Neutrophil (primary cell): ENCODE results near the gene SNTA1.

Experiments used
- H3K27ac ChIP-seq: fragments of 200-600 bp; sonication (generic); 2 replicates; pipeline ENCODE4 v1.5.1; 2016; ENCODE audit warnings: mild to moderate bottlenecking, moderate library complexity
- H3K27me3 ChIP-seq: fragments of 200-600 bp; sonication (generic); 2 replicates; pipeline ENCODE4 v1.6.0; 2016; ENCODE audit warnings: mild to moderate bottlenecking
- H3K36me3 ChIP-seq: fragments of 200-600 bp; sonication (generic); 2 replicates; pipeline ENCODE4 v1.5.1; 2017
- H3K4me1 ChIP-seq, 2 experiments: fragments of 200-600 bp in 1 of 2; sonication (generic) in 1 of 2; 1 replicate in 1 of 2; 2 replicates in 1 of 2; pipeline versions ENCODE4 v1.5.1 to v1.6.1; 2013 to 2016; ENCODE audit warnings: low read depth in 1 of 2, low read length in 1 of 2, mild to moderate bottlenecking in 1 of 2, moderate library complexity in 1 of 2; ENCODE audit not compliant: control insufficient read depth in 1 of 2, insufficient read depth in 1 of 2
- H3K4me3 ChIP-seq, 2 experiments: fragments of 200-600 bp in 1 of 2; sonication (generic) in 1 of 2; 1 replicate in 1 of 2; 2 replicates in 1 of 2; pipeline ENCODE4 v1.5.1; 2013 to 2016; ENCODE audit warnings: low read depth in 1 of 2, low read length in 1 of 2, mild to moderate bottlenecking in 1 of 2, moderate library complexity in 1 of 2
- H3K9me3 ChIP-seq: fragments of 200-600 bp; sonication (generic); 2 replicates; pipeline ENCODE4 v1.5.1; 2016
- CTCF ChIP-seq: fragments of 200-600 bp; sonication (generic); IDR thresholded peaks from 2 replicates; pipeline ENCODE4 v1.5.1; 2016; ENCODE audit warnings: antibody characterized with exemption

Gene SNTA1

GRCh38 chr20:33407796-33408195 is 35.8 kb downstream of the SNTA1 start:
- no peaks in the 10 kb centered on the region for H3K4me1 ChIP-seq
- H3K27ac ChIP-seq: no peak overlapping the region
- H3K36me3 ChIP-seq: no peaks in the 10 kb centered on the region
- no peaks in the 10 kb centered on the region for H3K9me3 ChIP-seq
- H3K27me3 ChIP-seq: no peaks in the 10 kb centered on the region
- H3K4me3 ChIP-seq: no peak overlapping the region
- TF ChIP-seq CTCF: no peak

- no peaks in the 10 kb centered on the region for H3K36me3 ChIP-seq
- H3K27ac ChIP-seq: no peak overlapping the region
- TF ChIP-seq CTCF: no peak
Observed at GRCh38 chr20:33407251-33407650, 36.3 kb downstream of the SNTA1 start.

GRCh38 chr20:33404281-33404680 is 39.3 kb downstream of the SNTA1 start:
- no peak overlapping the region for H3K27ac ChIP-seq
- peaks cover 21 to 24% of the 10 kb centered on the region in 2 experiments for H3K4me1 ChIP-seq
- no peaks in the 10 kb centered on the region for H3K36me3 ChIP-seq
- TF ChIP-seq CTCF: no peak
- no peaks in the 10 kb centered on the region for H3K9me3 ChIP-seq
- no peaks in the 10 kb centered on the region for H3K27me3 ChIP-seq
- H3K4me3 ChIP-seq: no peak overlapping the region

More at GRCh38 chr20:33407251-33407650, 36.3 kb downstream of the SNTA1 start:
- no peaks in the 10 kb centered on the region for H3K4me1 ChIP-seq
- H3K27me3 ChIP-seq: no peaks in the 10 kb centered on the region
- no peaks in the 10 kb centered on the region for H3K9me3 ChIP-seq
- no peak overlapping the region for H3K4me3 ChIP-seq

- Histone ChIP-seq H3K9me3 (no peaks in the 10 kb centered on the region), H3K27ac (peak overlapping the region; percentile 68), H3K4me3 (peak overlapping the region; percentile 81 to 93), H3K36me3 (peaks cover under 1% of the 10 kb centered on the region), H3K4me1 (peaks cover 21 to 24% of the 10 kb centered on the region in 2 experiments), H3K27me3 (no peaks in the 10 kb centered on the region)
- TF ChIP-seq CTCF: no peak
Observed at GRCh38 chr20:33401921-33402369, 41.6 kb downstream of the SNTA1 start.

GRCh38 chr20:33401184-33401920 is 42.2 kb downstream of the SNTA1 start, which contains the start of gene CDK5RAP1:
Gene CDK5RAP1, minus strand, starts transcription at chr20:33401519. Its CDS starts 4,455 bp downstream, at chr20:33397064.
- Histone ChIP-seq H3K27me3 (no peaks in the 10 kb centered on the region), H3K36me3 (peaks cover 6% of the 10 kb centered on the region), H3K27ac (peak within 1 kb of the TSS; percentile 68), H3K4me3 (peak within 1 kb of the TSS; percentile 81 to 93), H3K4me1 (peaks cover 21 to 24% of the 10 kb centered on the region in 2 experiments), H3K9me3 (no peaks in the 10 kb centered on the region)
- TF ChIP-seq CTCF: no peak
